DMS53 treated with DMSO at 0.1 percent for 48 hours (cell line): ENCODE measurements around the gene NDFIP2.

Source experiments
- DNase-seq: peaks from one replicate; lab custom pipeline; 2025; ENCODE audit not compliant: unreplicated experiment; lab: John Stamatoyannopoulos, UW

The NDFIP2 gene

GRCh38 chr13:79492918-79493594 is 12.1 kb downstream of the NDFIP2 start:
- no peak for DNase-seq

DNA sequence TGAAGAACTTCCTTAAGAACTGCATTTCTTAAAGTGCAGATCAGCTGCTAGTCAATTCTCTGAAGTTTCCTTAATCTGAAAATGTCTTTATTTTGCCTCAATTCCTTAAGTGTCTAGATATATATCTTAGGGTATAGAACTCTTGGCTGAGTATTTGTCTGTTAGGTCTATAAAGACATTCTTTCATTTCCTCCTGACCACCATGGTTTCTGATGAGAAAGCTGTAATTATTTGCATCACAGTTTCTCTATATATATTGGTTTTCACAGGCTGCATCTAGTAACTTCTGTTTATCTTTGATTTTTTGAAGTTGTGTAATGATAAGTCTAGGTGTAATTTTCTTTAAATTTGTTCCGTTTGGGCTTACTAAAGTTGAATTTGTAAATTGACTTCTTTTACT is 15.2 kb downstream of the NDFIP2 start:
- no peak for DNase-seq

DNA sequence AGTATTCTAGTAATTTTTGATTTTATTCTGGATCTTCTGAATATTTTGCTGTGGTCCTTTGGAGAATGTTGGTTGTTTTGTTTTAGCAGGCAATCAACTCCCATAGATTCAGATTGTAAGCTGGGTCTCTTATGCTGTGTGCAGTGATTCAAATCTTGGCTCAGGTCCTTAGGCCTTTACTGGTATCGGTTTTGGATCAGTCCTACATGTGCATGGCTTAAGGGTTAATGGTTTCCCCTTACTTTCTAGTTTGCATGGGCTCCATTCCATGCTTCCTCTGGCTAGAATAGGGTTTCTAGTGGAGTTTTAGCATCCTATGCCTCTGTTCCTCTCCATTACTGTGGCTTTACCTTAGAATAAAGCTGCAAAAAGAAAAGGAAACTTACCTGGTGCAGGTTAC is 16.1 kb downstream of the NDFIP2 start:
- DNase-seq: no peak

- DNase-seq: no peak
Observed at GRCh38 chr13:79497852-79498251, 16.9 kb downstream of the NDFIP2 start.

DNA sequence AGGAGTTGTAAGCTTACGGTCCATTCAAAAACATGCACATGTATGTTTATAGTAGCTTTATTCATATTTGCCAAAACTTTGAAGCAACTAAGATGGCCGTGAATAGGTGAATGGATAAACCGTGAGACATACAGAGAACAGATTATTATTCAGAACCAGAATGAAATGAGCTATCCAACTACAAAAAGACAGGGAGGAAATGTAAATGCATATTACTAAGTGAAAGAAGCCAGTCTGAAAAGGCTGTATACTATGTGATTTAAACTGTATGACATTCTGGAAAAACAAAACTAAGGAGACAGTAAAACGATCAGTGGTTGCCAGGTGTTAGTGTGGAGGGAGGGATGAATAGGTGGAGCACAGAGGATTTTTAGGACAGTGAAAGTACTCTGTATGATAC is 19.9 kb downstream of the NDFIP2 start:
- no peak for DNase-seq

DNA sequence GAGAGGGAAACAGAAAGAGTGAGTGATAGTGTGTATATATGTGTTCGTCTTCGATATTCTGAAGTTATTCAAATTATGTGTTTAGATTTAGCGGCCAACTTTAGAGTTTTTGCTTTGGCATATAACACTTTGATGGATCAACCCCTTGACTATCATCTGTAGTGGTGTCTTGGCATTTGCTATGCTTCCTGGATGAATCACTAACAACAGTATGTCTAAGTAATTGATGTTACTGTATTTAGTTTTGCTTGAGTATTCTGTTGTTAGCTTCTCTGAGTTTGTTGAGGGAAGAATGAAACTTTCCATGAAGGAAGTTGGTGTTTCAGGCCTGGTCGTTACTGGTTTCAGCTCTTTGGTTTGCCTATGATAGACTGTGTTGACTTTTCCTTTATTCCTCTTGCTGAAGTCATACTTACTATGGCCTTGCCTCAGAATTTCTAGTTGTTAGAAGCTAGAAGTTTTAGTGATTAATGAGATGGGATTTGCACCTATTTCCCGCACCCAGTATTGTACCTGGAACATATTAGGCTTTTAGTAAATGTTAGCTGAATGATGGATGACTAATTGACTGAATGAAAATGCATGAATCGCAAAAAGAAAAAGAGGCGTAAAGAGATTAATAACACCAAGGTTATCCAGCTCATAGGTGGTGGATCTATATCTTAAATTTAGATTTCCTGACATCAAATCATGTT is 20.7 kb downstream of the NDFIP2 start:
- DNase-seq: no peak

- no peak for DNase-seq
Observed at GRCh38 chr13:79502859-79503468, 22.0 kb downstream of the NDFIP2 start.

- DNase-seq: no peak
Observed at GRCh38 chr13:79503473-79504017, 22.6 kb downstream of the NDFIP2 start.

DNA sequence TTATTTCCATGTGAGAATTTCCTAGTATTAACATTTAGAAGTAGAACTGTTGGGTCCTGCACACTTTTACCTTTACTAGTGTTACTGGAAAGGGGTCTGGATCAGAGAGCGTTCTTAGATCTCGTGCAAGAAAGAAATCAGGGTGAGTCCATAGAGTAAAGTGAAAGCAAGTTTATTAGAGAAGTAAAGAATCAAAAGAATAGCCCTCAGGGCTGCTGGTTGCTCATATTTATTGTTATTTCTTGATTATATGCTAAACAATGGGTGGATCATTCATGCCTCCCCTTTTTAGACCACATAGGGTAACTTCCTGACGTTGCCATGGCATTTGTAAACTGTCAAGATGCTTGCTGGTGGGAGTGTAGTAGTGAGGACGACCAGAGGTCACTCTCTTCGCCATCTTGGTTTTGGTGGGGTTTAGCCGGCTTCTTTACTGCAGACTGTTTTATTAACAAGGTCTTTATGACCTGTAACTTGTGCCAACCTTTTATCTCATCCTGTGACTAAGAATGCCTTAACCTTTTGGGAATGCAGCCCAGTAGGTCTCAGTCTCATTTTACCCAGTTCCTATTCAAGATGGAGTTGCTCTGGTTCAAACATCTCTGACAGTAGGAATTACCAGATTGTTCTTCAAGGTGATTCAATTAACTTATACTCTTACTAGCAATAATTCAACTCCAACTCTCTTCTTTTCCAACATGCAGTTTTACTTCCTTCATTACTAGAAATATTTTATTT is 27.4 kb downstream of the NDFIP2 start:
- DNase-seq: no peak

- no peak for DNase-seq
Observed at GRCh38 chr13:79511611-79512010, 30.7 kb downstream of the NDFIP2 start.

GRCh38 chr13:79512950-79513349 is 32.0 kb downstream of the NDFIP2 start:
- no peak for DNase-seq

DNA sequence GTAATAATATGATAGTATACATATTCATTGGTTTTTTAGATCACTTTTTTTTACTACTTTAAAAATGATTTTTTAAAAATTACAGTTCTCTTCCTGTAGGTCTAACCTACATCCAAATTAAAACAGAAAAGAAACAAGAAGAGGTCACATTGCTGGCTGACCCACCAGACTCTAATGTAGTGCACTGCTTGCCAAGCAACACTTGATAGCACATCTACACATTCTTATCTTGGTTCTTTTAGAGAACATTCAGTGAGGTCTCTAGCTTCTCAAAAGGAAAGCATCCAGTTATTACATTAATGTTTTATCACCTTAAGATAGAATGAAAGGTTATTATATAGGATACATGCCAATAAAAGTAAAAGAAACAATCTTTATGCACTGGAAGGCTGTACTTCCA is 35.6 kb downstream of the NDFIP2 start:
- no peak for DNase-seq

DNA sequence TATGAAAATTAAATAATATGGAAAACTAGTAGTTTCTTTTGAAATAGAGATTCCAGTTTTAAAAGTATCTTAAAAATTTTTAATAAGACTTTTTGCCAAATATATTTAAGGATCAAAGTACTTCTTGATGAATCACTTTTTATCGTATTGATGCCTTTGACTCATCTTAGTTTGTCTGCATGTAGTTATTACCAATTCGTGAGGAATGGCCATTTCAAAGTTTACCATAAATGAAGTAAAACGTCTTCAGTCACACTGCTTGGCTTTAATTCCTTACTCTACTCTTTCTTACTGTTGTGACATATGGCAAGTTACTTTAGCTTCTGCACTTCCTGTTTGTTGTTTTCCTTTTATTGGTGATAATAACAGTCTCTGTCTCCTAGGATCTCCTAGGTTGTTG is 38.3 kb downstream of the NDFIP2 start:
- DNase-seq: no peak

- DNase-seq: no peak
Observed at GRCh38 chr13:79522583-79522982, 41.6 kb downstream of the NDFIP2 start.

- no peak for DNase-seq
Observed at GRCh38 chr13:79525064-79525857, 44.3 kb downstream of the NDFIP2 start.

DNA sequence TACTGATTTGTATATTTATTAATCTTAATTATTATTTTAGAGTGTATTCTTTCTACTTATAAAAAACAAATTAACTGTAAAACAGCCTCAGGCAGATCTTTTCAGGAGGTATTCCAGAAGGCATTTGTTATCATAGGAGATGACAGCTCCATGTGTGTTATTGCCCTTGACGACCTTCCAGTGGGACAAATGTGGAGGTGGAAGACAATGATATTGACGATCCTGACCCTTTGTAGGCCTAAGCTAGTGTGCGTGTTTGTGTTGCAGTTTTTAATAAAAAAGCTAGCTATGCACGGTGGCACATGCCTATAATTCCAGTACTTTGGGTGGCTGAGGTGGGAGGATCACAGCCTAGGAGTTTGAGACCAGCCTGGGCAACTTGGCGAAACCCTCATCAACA is 46.7 kb downstream of the NDFIP2 start:
- no peak for DNase-seq

- no peak for DNase-seq
Observed at GRCh38 chr13:79528356-79528755, 47.4 kb downstream of the NDFIP2 start.

GRCh38 chr13:79528759-79529191 is 47.8 kb downstream of the NDFIP2 start:
- no peak for DNase-seq

GRCh38 chr13:79529817-79530216 is 48.9 kb downstream of the NDFIP2 start:
- no peak for DNase-seq

DNA sequence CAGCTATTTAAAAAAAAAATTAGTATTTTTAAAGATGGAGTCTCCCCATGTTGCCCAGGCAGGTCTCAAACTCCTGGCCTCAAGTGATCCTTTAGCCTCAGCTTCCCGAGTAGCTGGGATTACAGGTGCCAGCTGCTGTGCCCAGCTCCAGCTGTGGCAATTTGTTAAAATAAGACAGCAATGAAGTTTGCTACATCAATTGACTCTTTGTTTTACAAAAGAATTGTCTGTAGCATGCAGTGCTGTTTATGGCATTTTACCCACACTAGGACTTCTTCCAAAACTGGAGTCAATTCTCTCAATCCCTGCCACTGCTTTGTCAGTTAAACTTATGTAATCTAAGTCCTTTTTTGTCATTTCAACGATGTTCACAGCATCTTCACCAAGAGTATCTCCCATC is 49.3 kb downstream of the NDFIP2 start:
- DNase-seq: no peak
